HepG2 (cell line): ENCODE results near the gene XPC. TPM values are rescaled to one million over a fixed set of nuclear protein-coding genes. Genes with fewer than 3 reads are reported as not detected.

Source experiments
- ATAC-seq: fragments of 200-7000 bp; cut with Tn5 transposase; 3 replicates; pipeline ENCODE4 v1.9.1; 2020; ENCODE audit warnings: mild to moderate bottlenecking, moderate library complexity
- BruUV-seq: library from RNA; stranded (reverse); fragments of 400-500 nt; replicated peaks from 2 replicates; lab custom pipeline; 2021; lab: Mats Ljungman, UMichigan
- CTCF ChIA-PET: fragments of 300-600 bp; formaldehyde crosslinking; extraction: SDS; loops from one replicate; lab custom pipeline; 2021; ENCODE audit warnings: low total read pairs, inconsistent platforms, low intra/inter-chr PET ratio; lab: Yijun Ruan, JAX
- POLR2A ChIA-PET: fragments of 350-600 bp; sonication (Branson Sonifier 250); formaldehyde crosslinking; loops from one replicate; lab custom pipeline; 2020; ENCODE audit warnings: antibody characterized with exemption, inconsistent platforms; lab: Yijun Ruan, JAX
- DNase-seq: peaks from one replicate; pipeline ENCODE4 v3.0.0-alpha.2; 2015; ENCODE audit warnings: low spot score
- FAIRE-seq: peaks from 3 replicates; lab custom pipeline; 2011; peaks lifted over from hg19 to GRCh38; lab: Jason Lieb, UNC
- H2AFZ ChIP-seq: one replicate; pipeline ENCODE4 v1.6.1; 2011; ENCODE audit warnings: low read length, inconsistent platforms
- H3K27ac ChIP-seq: fragments of 300-600 bp; 3 replicates; pipeline ENCODE4 v1.8.0; 2011; ENCODE audit warnings: mixed run types, mild to moderate bottlenecking, mixed read lengths, low read length, inconsistent platforms; ENCODE audit not compliant: insufficient read depth; ENCODE audit errors: extremely low read length
- H3K27me3 ChIP-seq, 2 experiments: fragments of 200-600 bp in 1 of 2; 2 replicates in 1 of 2; 3 replicates in 1 of 2; pipeline versions ENCODE4 v1.6.0 to v1.8.0; 2011; ENCODE audit warnings: low read length in 2 of 2, mild to moderate bottlenecking in 2 of 2, moderate library complexity in 2 of 2, inconsistent platforms in 1 of 2; ENCODE audit not compliant: insufficient read depth in 2 of 2, control insufficient read depth in 1 of 2
- H3K36me3 ChIP-seq, 2 experiments: fragments of 200-600 bp in 1 of 2; replicated peaks in 1 of 2; 2 replicates in 1 of 2; 3 replicates in 1 of 2; pipeline versions ENCODE4 v1.5.1 to v1.8.0; 2011; ENCODE audit warnings: low read length in 2 of 2, inconsistent platforms in 1 of 2; ENCODE audit not compliant: insufficient read depth in 2 of 2, control insufficient read depth in 1 of 2
- H3K4me1 ChIP-seq: 2 replicates; pipeline ENCODE4 v1.5.1; 2012; ENCODE audit warnings: low read length, inconsistent platforms; ENCODE audit not compliant: insufficient read depth
- H3K4me2 ChIP-seq: 2 replicates; pipeline ENCODE4 v1.6.0; 2011; ENCODE audit warnings: low read depth, low read length, inconsistent platforms
- H3K4me3 ChIP-seq, 3 experiments: fragments of 200-600 bp in 1 of 3; sonication (generic), shearing (Covaris generic) in 1 of 3; replicated peaks in 1 of 3; 2 replicates each; pipeline ENCODE4 v1.5.1; 2011 to 2016; ENCODE audit warnings: low read length in 3 of 3, inconsistent platforms in 2 of 3, low read depth in 2 of 3, mild to moderate bottlenecking in 2 of 3, control low read depth in 1 of 3, mixed read lengths in 1 of 3; ENCODE audit not compliant: insufficient read depth in 1 of 3
- H3K79me2 ChIP-seq: one replicate; pipeline ENCODE4 v1.6.1; 2011; ENCODE audit warnings: low read length, inconsistent platforms; ENCODE audit not compliant: insufficient read depth
- H3K9ac ChIP-seq: 2 replicates; pipeline ENCODE4 v1.6.0; 2011; ENCODE audit warnings: mild to moderate bottlenecking, low read depth, low read length, inconsistent platforms; ENCODE audit not compliant: insufficient read depth
- H3K9me3 ChIP-seq: 2 replicates; pipeline ENCODE4 v1.5.1; 2012; ENCODE audit warnings: mild to moderate bottlenecking, low read length
- H4K20me1 ChIP-seq: 2 replicates; pipeline ENCODE4 v1.6.0; 2011; ENCODE audit warnings: inconsistent platforms, mild to moderate bottlenecking, low read length, moderate library complexity; ENCODE audit not compliant: insufficient read depth
- ARID2 ChIP-seq: sonication (generic); formaldehyde crosslinking; IDR thresholded peaks from 2 replicates; pipeline ENCODE4 v1.8.1; 2022; ENCODE audit warnings: mild to moderate bottlenecking, missing genetic modification reagents, borderline replicate concordance
- ATF7 ChIP-seq, 2 experiments: fragments of 450-650 bp in 1 of 2; sonication (generic) in 1 of 2; formaldehyde crosslinking in 1 of 2; IDR thresholded peaks; 2 replicates each; pipeline versions ENCODE4 v1.4.0 to v1.6.1; 2016 to 2020; ENCODE audit warnings: antibody characterized with exemption in 1 of 2, mild to moderate bottlenecking in 1 of 2, missing genetic modification reagents in 1 of 2
- CBX2 ChIP-seq, 2 experiments: fragments of 200-600 bp in 1 of 2; sonication (generic); formaldehyde crosslinking in 1 of 2; IDR thresholded peaks; 2 replicates each; pipeline versions ENCODE4 v1.7.0 to v1.8.1; 2018 to 2022; ENCODE audit warnings: low read depth in 2 of 2, low read length in 1 of 2, mild to moderate bottlenecking in 1 of 2, missing genetic modification reagents in 1 of 2
- HHEX ChIP-seq: IDR thresholded peaks from 2 replicates; pipeline ENCODE4 v1.6.1; 2016; ENCODE audit warnings: control low read depth
- HNF4A ChIP-seq: sonication (generic); formaldehyde crosslinking; IDR thresholded peaks from 2 replicates; pipeline ENCODE4 v1.4.0; 2020; ENCODE audit warnings: missing genetic modification reagents
- IKZF4 ChIP-seq: sonication (generic); formaldehyde crosslinking; IDR thresholded peaks from 2 replicates; pipeline ENCODE4 v1.5.1; 2020; ENCODE audit warnings: borderline replicate concordance, mild to moderate bottlenecking, low read depth, missing genetic modification reagents; ENCODE audit errors: not compliant biosample characterization
- PAWR ChIP-seq: sonication (generic); formaldehyde crosslinking; IDR thresholded peaks from 2 replicates; pipeline ENCODE4 v1.4.0; 2020; ENCODE audit warnings: missing genetic modification reagents, mild to moderate bottlenecking, borderline replicate concordance
- SMAD3 ChIP-seq: sonication (generic); formaldehyde crosslinking; IDR thresholded peaks from 2 replicates; pipeline ENCODE4 v1.4.0; 2020; ENCODE audit warnings: missing genetic modification reagents
- SOX6 ChIP-seq, 2 experiments: fragments of 450-650 bp in 1 of 2; sonication (generic) in 1 of 2; formaldehyde crosslinking in 1 of 2; IDR thresholded peaks; 2 replicates each; pipeline versions ENCODE4 v1.4.0 to v1.6.1; 2017 to 2020; ENCODE audit warnings: antibody characterized with exemption in 1 of 2, mild to moderate bottlenecking in 1 of 2, missing genetic modification reagents in 1 of 2
- SRSF9 ChIP-seq: fragments of 200-400 bp; formaldehyde crosslinking; IDR thresholded peaks from 2 replicates; pipeline ENCODE4 v1.6.1; 2018; ENCODE audit warnings: borderline replicate concordance, mild to moderate bottlenecking, low read depth, low read length; ENCODE audit not compliant: insufficient read depth, poor library complexity, severe bottlenecking
- TSC22D2 ChIP-seq: sonication (generic); formaldehyde crosslinking; IDR thresholded peaks from 2 replicates; pipeline ENCODE4 v1.5.1; 2020; ENCODE audit warnings: missing genetic modification reagents, mild to moderate bottlenecking, borderline replicate concordance
- ZBTB7A ChIP-seq: sonication (generic); formaldehyde crosslinking; IDR thresholded peaks from 2 replicates; pipeline ENCODE4 v1.8.0; 2022; ENCODE audit warnings: mild to moderate bottlenecking, missing genetic modification reagents
- ZBTB8A ChIP-seq: sonication (generic); formaldehyde crosslinking; IDR thresholded peaks from 2 replicates; pipeline ENCODE4 v1.4.0; 2020; ENCODE audit warnings: mild to moderate bottlenecking, low read depth, missing genetic modification reagents, borderline replicate concordance
- ZNF3 ChIP-seq: IDR thresholded peaks from 2 replicates; pipeline ENCODE4 v1.7.0; 2017; ENCODE audit warnings: inconsistent platforms
- WGBS: methylation state at CpG from one replicate; pipeline ENCODE4 v1.1.6; 2017; ENCODE audit warnings: low lambda C conversion rate; 5-methylcytosine and 5-hydroxymethylcytosine counted together
- in situ Hi-C: cut with HindIII; loops from 2 replicates; pipeline ENCODE4 v1.10.0; 2017; ENCODE audit warnings: low pct_unique_long_range_greater_than_20kb; ENCODE audit not compliant: extremely low pct_ligation_motif_present
- intact Hi-C: fragments of 100-400 bp; cut with micrococcal nuclease; formaldehyde crosslinking; loops from one replicate; pipeline ENCODE4 v1.10.0; 2022; ENCODE audit not compliant: unreplicated experiment
- polyA plus RNA-seq, 8 experiments: library from polyadenylated mRNA; depleted of rRNA in 3 of 8; stranded (reverse) in 7 of 8; unstranded in 1 of 8; fragments of >200 nt; fragmentation: Illumina TruSeq in 4 of 8; extraction: Trizol in 4 of 8; gene quantifications; 2 replicates each; pipeline versions ENCODE4 v1.2.1 to v1.2.3, GENCODE V29; 2011 to 2016; ENCODE audit warnings: low read depth in 4 of 8, missing spikeins in 1 of 8, mixed read lengths in 1 of 8; ENCODE audit not compliant: insufficient read depth in 1 of 8
- total RNA-seq, 5 experiments: library from RNA; depleted of rRNA; stranded (reverse); fragments of >200 nt; fragmentation: Illumina TruSeq; extraction: Trizol; gene quantifications; 2 replicates each; pipeline ENCODE4 v1.2.3, GENCODE V29; 2016; ENCODE audit warnings: low read depth in 1 of 5
- TF ChIP-seq, protein P1 (sequence below): sonication (generic); formaldehyde crosslinking; IDR thresholded peaks from 2 replicates; pipeline ENCODE4 v1.4.0; 2020; ENCODE audit warnings: mild to moderate bottlenecking, missing genetic modification reagents

The XPC gene
- total and polyA plus RNA-seq, 2 of the 13 experiments (the other 11 are each of a cell fraction or from before 2014, with no cell fraction given): 9.4 to 24.1 TPM

DNA sequence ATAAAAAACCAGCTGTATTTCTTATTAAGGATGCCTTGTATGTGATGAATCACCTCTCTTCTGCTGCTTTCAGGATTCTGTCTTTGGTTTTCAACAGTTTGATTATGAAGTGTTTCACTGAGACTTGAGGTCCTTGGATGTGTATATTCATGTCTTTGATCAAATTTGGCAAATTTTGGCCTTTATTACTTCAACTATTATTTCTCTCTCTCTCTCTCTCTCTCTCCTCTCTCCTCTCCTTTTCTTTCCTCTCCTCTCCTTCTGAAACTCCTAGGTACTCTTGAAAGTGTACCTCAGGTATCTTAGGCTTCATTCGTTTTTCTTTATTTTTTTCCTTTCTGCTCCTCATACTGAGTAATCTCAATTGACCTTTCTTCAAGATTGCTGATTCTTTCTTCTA is 43.5 kb upstream of the XPC start:
- Histone ChIP-seq H3K27me3 (peaks cover 0 to 3% of the 10 kb centered on the region in 2 experiments; a peak in 1 of 5 replicates), H3K4me1 (peaks cover 14% of the 10 kb centered on the region; the same call in 1 of the 2 replicates), H3K4me2 (no peak overlapping the region), H4K20me1 (no peaks in the 10 kb centered on the region), H3K36me3 (no peaks in the 10 kb centered on the region), H3K79me2 (no peaks in the 10 kb centered on the region), H3K4me3 (no peak overlapping the region), H3K27ac (no peak overlapping the region), H3K9me3 (no peaks in the 10 kb centered on the region)
- 22% methylated on average over 1 of the region's 1 CpG for WGBS
- ChIA-PET POLR2A (no interaction called here), CTCF (no interaction called here)
- ATAC-seq (no peak), FAIRE-seq (no peak), DNase-seq (no peak)
- no TSS peak for BruUV-seq
- intact Hi-C loops: no loop called here
- TF ChIP-seq IKZF4 (CRISPR knock-in tag): no peak
- TF ChIP-seq HNF4A (CRISPR knock-in tag): no peak
- TF ChIP-seq SOX6 (IDR thresholded peaks at IDR 0.05): no peak
- TF ChIP-seq SOX6 (CRISPR knock-in tag; IDR thresholded peaks at IDR 0.05): no peak
- TF ChIP-seq HHEX (CRISPR knock-in tag): no peak
- no peak for TF ChIP-seq ATF7 (IDR thresholded peaks at IDR 0.05)
- no peak for TF ChIP-seq ATF7 (CRISPR knock-in tag; IDR thresholded peaks at IDR 0.05)
- TF ChIP-seq TSC22D2: no peak
- no peak for TF ChIP-seq ZNF3 (CRISPR knock-in tag)
- no peak for TF ChIP-seq ZBTB8A (CRISPR knock-in tag)
- TF ChIP-seq, protein P1, sequence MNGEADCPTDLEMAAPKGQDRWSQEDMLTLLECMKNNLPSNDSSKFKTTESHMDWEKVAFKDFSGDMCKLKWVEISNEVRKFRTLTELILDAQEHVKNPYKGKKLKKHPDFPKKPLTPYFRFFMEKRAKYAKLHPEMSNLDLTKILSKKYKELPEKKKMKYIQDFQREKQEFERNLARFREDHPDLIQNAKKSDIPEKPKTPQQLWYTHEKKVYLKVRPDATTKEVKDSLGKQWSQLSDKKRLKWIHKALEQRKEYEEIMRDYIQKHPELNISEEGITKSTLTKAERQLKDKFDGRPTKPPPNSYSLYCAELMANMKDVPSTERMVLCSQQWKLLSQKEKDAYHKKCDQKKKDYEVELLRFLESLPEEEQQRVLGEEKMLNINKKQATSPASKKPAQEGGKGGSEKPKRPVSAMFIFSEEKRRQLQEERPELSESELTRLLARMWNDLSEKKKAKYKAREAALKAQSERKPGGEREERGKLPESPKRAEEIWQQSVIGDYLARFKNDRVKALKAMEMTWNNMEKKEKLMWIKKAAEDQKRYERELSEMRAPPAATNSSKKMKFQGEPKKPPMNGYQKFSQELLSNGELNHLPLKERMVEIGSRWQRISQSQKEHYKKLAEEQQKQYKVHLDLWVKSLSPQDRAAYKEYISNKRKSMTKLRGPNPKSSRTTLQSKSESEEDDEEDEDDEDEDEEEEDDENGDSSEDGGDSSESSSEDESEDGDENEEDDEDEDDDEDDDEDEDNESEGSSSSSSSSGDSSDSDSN (CRISPR knock-in tag): no peak
- no peak for TF ChIP-seq SMAD3 (CRISPR knock-in tag)
- TF ChIP-seq ZBTB7A (CRISPR knock-in tag): no peak
- no peak for TF ChIP-seq SRSF9
- no peak for TF ChIP-seq CBX2 (IDR thresholded peaks at IDR 0.05; ENCODE audit: low read depth, low read length)
- no peak for TF ChIP-seq CBX2 (CRISPR knock-in tag; IDR thresholded peaks at IDR 0.05; ENCODE audit: low read depth)
- TF ChIP-seq ARID2: no peak
- no peak for TF ChIP-seq PAWR
- TF ChIP-seq, all 625 proteins: peak for 0
- in situ Hi-C loops: no loop called here
- H3K9ac ChIP-seq: no peak overlapping the region
- no peak overlapping the region for H2AFZ ChIP-seq
